ENCODE measurements around the gene GALNT9.

GALNT9 gene

DNA sequence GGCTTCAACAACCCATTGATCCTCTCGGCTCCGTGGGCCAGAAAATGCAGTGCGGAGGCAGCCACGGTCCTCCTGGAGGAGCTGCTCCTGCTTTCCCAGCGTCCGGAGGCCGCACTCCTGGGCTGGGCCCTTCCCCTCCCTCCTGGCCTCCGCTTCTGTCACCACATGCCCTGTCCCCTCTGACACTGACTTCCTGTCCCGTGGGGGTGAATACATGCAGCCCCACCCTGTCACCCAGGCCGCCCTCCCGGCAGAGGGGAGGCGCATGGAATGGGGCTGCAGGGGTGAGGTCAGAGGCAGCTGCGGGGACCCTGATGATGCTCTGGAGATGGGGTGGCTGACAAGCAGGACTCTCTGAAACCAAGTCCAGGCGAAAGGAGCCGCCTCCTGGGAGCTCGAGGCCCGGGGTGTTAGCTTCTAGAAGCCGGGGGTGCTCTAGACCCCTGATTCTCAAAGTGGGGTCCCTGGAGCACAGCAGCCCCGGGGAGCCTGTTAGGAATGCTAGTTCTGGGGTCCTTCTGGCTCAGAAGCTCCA is 152.9 kb downstream of the GALNT9 start:
- no peak for TF ChIP-seq SP1 (IDR thresholded peaks at IDR 0.05)
- ChIA-PET POLR2A (no interaction called here), CTCF (no interaction called here)
- DNase-seq (ENCODE audit: extremely low spot score): no peak

DNA sequence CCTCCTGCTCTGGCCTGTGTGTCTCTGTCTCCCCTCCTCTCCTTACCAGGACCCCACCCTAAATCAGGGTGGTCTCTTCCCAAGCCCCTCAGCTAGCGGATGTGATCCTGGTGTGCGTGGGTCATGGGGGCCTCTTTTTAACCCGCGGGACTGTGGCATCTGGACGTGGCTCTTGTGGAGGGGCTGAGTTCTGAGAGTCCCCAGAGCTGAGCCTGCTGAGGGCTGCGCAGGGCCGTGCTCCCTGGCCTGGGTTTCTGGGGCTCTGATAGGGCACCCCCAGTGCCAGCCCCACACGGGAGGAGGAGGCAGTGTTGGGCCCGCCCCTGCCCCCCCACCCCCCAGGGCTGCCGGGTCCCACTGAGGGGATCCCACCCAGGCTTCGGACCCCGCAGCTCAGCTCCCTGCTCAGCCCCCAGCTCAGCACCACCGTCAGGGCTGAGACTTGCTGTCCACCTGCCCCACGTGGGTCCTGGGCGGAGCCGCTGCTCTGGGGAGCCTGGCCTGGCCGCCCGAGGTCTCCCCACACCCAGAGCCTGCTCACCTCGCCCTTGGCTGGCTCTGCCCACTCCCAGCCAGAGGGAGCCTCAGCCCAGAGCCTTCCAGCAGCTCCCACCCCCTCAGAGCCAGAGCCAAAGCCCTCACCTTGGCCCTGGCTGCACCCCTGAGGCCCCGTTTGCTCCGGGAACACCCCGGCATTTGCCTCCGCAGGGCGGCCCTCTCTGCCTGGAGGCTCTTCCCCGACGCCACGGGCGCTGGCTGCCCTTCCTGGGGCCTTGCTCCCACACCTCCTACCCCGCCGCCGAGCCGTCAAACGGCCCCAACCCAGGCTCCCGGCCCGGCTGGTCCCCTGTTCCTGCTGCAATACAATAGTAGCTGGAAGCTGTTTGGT is 153.6 kb downstream of the GALNT9 start:
- TF ChIP-seq ARNT (IDR thresholded peaks at IDR 0.05): no peak
- CTCF ChIA-PET: no interaction called here
- no peak for DNase-seq (ENCODE audit: extremely low spot score)
- POLR2A ChIA-PET: no interaction called here

DNA sequence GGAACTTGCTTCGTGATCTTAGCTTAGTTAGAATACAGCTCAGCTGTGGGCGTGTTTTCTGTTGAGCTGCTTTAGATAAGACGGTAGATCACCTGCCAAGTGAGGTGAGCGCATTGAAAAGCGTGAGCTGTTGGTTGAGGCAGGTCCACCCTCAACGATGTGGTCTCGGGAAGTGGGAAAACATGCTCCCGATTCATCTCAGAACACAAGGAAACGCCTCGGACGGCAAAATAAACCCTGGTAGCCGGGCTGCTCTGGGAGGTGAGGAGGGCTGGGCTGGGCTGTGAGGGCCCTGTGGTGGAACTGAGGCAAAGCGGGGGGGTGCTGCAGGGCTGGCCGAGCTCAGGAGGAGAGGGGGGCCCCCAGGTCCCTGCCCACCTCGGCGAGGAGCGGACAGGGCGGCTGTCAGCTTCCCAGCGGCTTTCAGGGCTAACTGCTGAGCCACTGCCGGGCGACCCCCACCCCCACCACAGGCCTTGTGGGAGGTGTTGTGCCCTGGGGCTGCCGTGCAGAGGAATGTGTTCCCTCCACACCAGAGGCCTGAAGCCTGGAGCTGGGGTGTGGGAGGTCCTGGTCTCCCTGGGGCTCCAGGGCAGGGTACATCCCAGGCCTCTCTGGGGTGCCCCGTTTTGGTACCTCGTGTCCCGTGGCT is 154.4 kb downstream of the GALNT9 start:
- TF ChIP-seq ARNT (IDR thresholded peaks at IDR 0.05) (no peak), FOXK2 (IDR thresholded peaks at IDR 0.05) (no peak), HDGF (IDR thresholded peaks at IDR 0.05; ENCODE audit: borderline replicate concordance) (no peak), ZNF384 (IDR thresholded peaks at IDR 0.05) (no peak), CTBP1 (IDR thresholded peaks at IDR 0.05; ENCODE audit: borderline replicate concordance) (no peak), BHLHE40 (IDR thresholded peaks at IDR 0.05; ENCODE audit: borderline replicate concordance) (no peak), SUZ12 (IDR thresholded peaks at IDR 0.05) (no peak), TARDBP (IDR thresholded peaks at IDR 0.05) (no peak), PKNOX1 (IDR thresholded peaks at IDR 0.05) (no peak), FOXM1 (IDR thresholded peaks at IDR 0.05; ENCODE audit: borderline replicate concordance) (no peak), SP1 (IDR thresholded peaks at IDR 0.05) (no peak), L3MBTL2 (conservative IDR thresholded peaks at IDR 0.05) (no peak), ELF4 (IDR thresholded peaks at IDR 0.05) (no peak), FOXA1 (IDR thresholded peaks at IDR 0.05) (no peak), LEF1 (IDR thresholded peaks at IDR 0.05; ENCODE audit: borderline replicate concordance) (no peak), NFRKB (IDR thresholded peaks at IDR 0.05) (no peak)
- ChIA-PET POLR2A (no interaction called here), CTCF (no interaction called here)
- no peak for DNase-seq (ENCODE audit: extremely low spot score)

- no peak for DNase-seq (ENCODE audit: extremely low spot score)
- POLR2A ChIA-PET: no interaction called here
- TF ChIP-seq ZNF384 (IDR thresholded peaks at IDR 0.05) (no peak), CTBP1 (IDR thresholded peaks at IDR 0.05; ENCODE audit: borderline replicate concordance) (no peak), FOXA1 (IDR thresholded peaks at IDR 0.05) (no peak), BHLHE40 (IDR thresholded peaks at IDR 0.05; ENCODE audit: borderline replicate concordance) (no peak), ELF4 (IDR thresholded peaks at IDR 0.05) (no peak), TARDBP (IDR thresholded peaks at IDR 0.05) (no peak), NFRKB (IDR thresholded peaks at IDR 0.05) (no peak), PKNOX1 (IDR thresholded peaks at IDR 0.05) (no peak), HDGF (IDR thresholded peaks at IDR 0.05; ENCODE audit: borderline replicate concordance) (no peak), SUZ12 (IDR thresholded peaks at IDR 0.05) (no peak), FOXM1 (IDR thresholded peaks at IDR 0.05; ENCODE audit: borderline replicate concordance) (no peak), ARNT (IDR thresholded peaks at IDR 0.05) (no peak), LEF1 (IDR thresholded peaks at IDR 0.05; ENCODE audit: borderline replicate concordance) (no peak), SP1 (IDR thresholded peaks at IDR 0.05) (no peak), FOXK2 (IDR thresholded peaks at IDR 0.05) (no peak), L3MBTL2 (conservative IDR thresholded peaks at IDR 0.05) (no peak)
- CTCF ChIA-PET: no interaction called here
These were observed 155.2 kb downstream of the GALNT9 start for GRCh38 chr12:132174015-132174838.

- ChIA-PET CTCF (no interaction called here), POLR2A (no interaction called here)
- TF ChIP-seq ZNF384 (IDR thresholded peaks at IDR 0.05): no peak
- no peak for TF ChIP-seq BHLHE40 (IDR thresholded peaks at IDR 0.05; ENCODE audit: borderline replicate concordance)
- TF ChIP-seq SP1 (IDR thresholded peaks at IDR 0.05): no peak
- no peak for TF ChIP-seq PKNOX1 (IDR thresholded peaks at IDR 0.05)
- TF ChIP-seq CTBP1 (IDR thresholded peaks at IDR 0.05; ENCODE audit: borderline replicate concordance): no peak
- no peak for TF ChIP-seq SUZ12 (IDR thresholded peaks at IDR 0.05)
- TF ChIP-seq LEF1 (IDR thresholded peaks at IDR 0.05; ENCODE audit: borderline replicate concordance): no peak
- no peak for TF ChIP-seq HDGF (IDR thresholded peaks at IDR 0.05; ENCODE audit: borderline replicate concordance)
- no peak for TF ChIP-seq TARDBP (IDR thresholded peaks at IDR 0.05)
- DNase-seq (ENCODE audit: extremely low spot score): no peak
These were observed 156.0 kb downstream of the GALNT9 start for GRCh38 chr12:132173135-132174014.

Measured in HEK293T (cell line).